GM12878 (cell line): ENCODE data around the gene DDX56.

Experiments
- CREB1 ChIP-seq: IDR thresholded peaks from 2 replicates; pipeline ENCODE4 v1.6.1; 2012; ENCODE audit warnings: low read depth, mild to moderate bottlenecking, inconsistent platforms
- FOXM1 ChIP-seq: IDR thresholded peaks from 2 replicates; pipeline ENCODE4 v1.6.1; 2012; ENCODE audit warnings: low read depth, mild to moderate bottlenecking, inconsistent platforms, low read length, moderate library complexity
- MXI1 ChIP-seq: fragments of 150-350 bp; IDR thresholded peaks from 2 replicates; pipeline ENCODE4 v1.6.1; 2011; ENCODE audit warnings: low read depth, mild to moderate bottlenecking, inconsistent platforms, low read length, improper control_type of control experiment
- NRF1 ChIP-seq: conservative IDR thresholded peaks from 2 replicates; pipeline ENCODE4 v1.6.1; 2011; ENCODE audit warnings: mild to moderate bottlenecking, low read depth, low read length, improper control_type of control experiment
- TF ChIP-seq, protein P1 (sequence below), 3 experiments: IDR thresholded peaks in 2 of 3; conservative IDR thresholded peaks in 1 of 3; 2 replicates each; pipeline ENCODE4 v1.5.1; 2011; ENCODE audit warnings: low read depth in 3 of 3, low read length in 3 of 3, mild to moderate bottlenecking in 3 of 3, control low read depth in 2 of 3, moderate library complexity in 2 of 3, inconsistent platforms in 1 of 3, mixed read lengths in 1 of 3; ENCODE audit not compliant: control insufficient read depth in 2 of 3, insufficient read depth in 1 of 3; ENCODE audit errors: extremely low read depth in 1 of 3
- TF ChIP-seq, protein P2 (sequence below): fragments of 450-650 bp; IDR thresholded peaks from 2 replicates; pipeline ENCODE4 v1.6.1; 2016; ENCODE audit warnings: mild to moderate bottlenecking

GRCh38 chr7:44559485-44559884 is 14.2 kb downstream of the DDX56 start:
- TF ChIP-seq MXI1 (no peak), CREB1 (no peak), NRF1 (no peak), FOXM1 (no peak)
- TF ChIP-seq, protein P1, sequence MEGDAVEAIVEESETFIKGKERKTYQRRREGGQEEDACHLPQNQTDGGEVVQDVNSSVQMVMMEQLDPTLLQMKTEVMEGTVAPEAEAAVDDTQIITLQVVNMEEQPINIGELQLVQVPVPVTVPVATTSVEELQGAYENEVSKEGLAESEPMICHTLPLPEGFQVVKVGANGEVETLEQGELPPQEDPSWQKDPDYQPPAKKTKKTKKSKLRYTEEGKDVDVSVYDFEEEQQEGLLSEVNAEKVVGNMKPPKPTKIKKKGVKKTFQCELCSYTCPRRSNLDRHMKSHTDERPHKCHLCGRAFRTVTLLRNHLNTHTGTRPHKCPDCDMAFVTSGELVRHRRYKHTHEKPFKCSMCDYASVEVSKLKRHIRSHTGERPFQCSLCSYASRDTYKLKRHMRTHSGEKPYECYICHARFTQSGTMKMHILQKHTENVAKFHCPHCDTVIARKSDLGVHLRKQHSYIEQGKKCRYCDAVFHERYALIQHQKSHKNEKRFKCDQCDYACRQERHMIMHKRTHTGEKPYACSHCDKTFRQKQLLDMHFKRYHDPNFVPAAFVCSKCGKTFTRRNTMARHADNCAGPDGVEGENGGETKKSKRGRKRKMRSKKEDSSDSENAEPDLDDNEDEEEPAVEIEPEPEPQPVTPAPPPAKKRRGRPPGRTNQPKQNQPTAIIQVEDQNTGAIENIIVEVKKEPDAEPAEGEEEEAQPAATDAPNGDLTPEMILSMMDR (IDR thresholded peaks at IDR 0.05 in 2 of 3, conservative IDR thresholded peaks at IDR 0.05 in 1 of 3; ENCODE audit: control insufficient read depth in 2 of 3, extremely low read depth in 1 of 3, insufficient read depth in 1 of 3, low read depth in 3 of 3, low read length in 3 of 3), result no peak
- TF ChIP-seq, protein P2, sequence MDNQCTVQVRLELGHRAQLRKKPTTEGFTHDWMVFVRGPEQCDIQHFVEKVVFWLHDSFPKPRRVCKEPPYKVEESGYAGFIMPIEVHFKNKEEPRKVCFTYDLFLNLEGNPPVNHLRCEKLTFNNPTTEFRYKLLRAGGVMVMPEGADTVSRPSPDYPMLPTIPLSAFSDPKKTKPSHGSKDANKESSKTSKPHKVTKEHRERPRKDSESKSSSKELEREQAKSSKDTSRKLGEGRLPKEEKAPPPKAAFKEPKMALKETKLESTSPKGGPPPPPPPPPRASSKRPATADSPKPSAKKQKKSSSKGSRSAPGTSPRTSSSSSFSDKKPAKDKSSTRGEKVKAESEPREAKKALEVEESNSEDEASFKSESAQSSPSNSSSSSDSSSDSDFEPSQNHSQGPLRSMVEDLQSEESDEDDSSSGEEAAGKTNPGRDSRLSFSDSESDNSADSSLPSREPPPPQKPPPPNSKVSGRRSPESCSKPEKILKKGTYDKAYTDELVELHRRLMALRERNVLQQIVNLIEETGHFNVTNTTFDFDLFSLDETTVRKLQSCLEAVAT, result no peak
